ENCODE data around the gene OS9.

DNA sequence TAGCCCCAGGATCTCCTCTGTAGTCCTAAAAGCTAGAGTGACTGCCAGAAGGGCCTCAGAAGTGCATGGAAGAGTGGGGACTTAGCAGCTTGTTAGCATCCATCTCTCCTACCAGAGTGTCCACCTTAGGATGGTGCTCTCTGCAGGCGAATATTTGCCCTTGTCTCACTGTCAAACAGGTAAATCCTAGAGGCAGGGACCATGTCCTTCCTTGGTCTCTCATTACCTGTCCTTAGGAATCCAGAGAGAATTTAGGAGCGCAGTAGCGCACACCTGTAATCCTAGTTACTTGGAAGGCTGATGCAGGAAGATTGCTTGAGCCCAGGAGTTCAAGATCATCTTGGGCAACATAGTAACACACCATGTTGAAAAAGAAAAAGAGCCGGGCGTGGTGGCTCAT, 23.2 kb downstream of the OS9 start:
- TF ChIP-seq, protein P1, sequence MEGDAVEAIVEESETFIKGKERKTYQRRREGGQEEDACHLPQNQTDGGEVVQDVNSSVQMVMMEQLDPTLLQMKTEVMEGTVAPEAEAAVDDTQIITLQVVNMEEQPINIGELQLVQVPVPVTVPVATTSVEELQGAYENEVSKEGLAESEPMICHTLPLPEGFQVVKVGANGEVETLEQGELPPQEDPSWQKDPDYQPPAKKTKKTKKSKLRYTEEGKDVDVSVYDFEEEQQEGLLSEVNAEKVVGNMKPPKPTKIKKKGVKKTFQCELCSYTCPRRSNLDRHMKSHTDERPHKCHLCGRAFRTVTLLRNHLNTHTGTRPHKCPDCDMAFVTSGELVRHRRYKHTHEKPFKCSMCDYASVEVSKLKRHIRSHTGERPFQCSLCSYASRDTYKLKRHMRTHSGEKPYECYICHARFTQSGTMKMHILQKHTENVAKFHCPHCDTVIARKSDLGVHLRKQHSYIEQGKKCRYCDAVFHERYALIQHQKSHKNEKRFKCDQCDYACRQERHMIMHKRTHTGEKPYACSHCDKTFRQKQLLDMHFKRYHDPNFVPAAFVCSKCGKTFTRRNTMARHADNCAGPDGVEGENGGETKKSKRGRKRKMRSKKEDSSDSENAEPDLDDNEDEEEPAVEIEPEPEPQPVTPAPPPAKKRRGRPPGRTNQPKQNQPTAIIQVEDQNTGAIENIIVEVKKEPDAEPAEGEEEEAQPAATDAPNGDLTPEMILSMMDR (conservative IDR thresholded peaks at IDR 0.05; ENCODE audit: low read depth, low read length) = no peak
- no peak for TF ChIP-seq EZH2 (IDR thresholded peaks at IDR 0.05; ENCODE audit: low read length, unreplicated experiment)

Data from PC-3 (cell line).